Stimulated activated naive B cell treated with anti-CD40 and anti-IgM and Interleukin-4, amounts not matched to agents 10 μg/mL and 1 μg/mL and 100 μg/mL, for 72 hours (primary cell): Measurements from ENCODE around the gene MYO1E.
"Not testable (repeated sequence)": the region's sequence is repeated elsewhere in the genome, so short reads cannot be mapped to it uniquely, and the experiment has no call there.

Source experiments
- ATAC-seq, 2 donors: fragments of 150-1000 bp; cut with Tn5 transposase; replicated peaks; 2 replicates each; pipeline ENCODE4 v1.10.0; 2021; ENCODE audit warnings: moderate library complexity in 1 of 2
- DNase-seq: peaks from one replicate; pipeline ENCODE4 v3.0.0; 2021
- H3K27ac Mint-ChIP-seq: one replicate; pipeline ENCODE4 v1.8.0; 2022; ENCODE audit warnings: mild to moderate bottlenecking, mixed read lengths
- H3K27me3 Mint-ChIP-seq, 2 donors: one replicate each; pipeline ENCODE4 v1.8.0; 2022; ENCODE audit warnings: mixed read lengths in 2 of 2
- H3K36me3 Mint-ChIP-seq, 2 donors: one replicate each; pipeline ENCODE4 v1.8.0; 2022; ENCODE audit warnings: mixed read lengths in 2 of 2, mild to moderate bottlenecking in 1 of 2
- H3K4me1 Mint-ChIP-seq, 2 donors: one replicate each; pipeline ENCODE4 v1.8.0; 2022; ENCODE audit warnings: mixed read lengths in 2 of 2, mild to moderate bottlenecking in 1 of 2
- H3K4me3 Mint-ChIP-seq, 2 donors: one replicate each; pipeline ENCODE4 v1.8.0; 2022; ENCODE audit warnings: mild to moderate bottlenecking in 2 of 2, mixed read lengths in 2 of 2, moderate library complexity in 1 of 2
- H3K9me3 Mint-ChIP-seq, 2 donors: one replicate each; pipeline ENCODE4 v1.8.0; 2022; ENCODE audit warnings: mixed read lengths in 2 of 2, mild to moderate bottlenecking in 1 of 2

Gene MYO1E

GRCh38 chr15:59171067-59171397 lies 201.6 kb downstream of the MYO1E start:
- H3K36me3 Mint-ChIP-seq: peaks cover 56 to 78% of the 10 kb centered on the region in 2 donors
- peaks cover 2 to 6% of the 10 kb centered on the region in 2 donors for H3K9me3 Mint-ChIP-seq
- DNase-seq: no peak
- H3K27ac Mint-ChIP-seq: no peak overlapping the region
- H3K4me3 Mint-ChIP-seq: no peak overlapping the region
- ATAC-seq: no peak
- peaks cover 21 to 34% of the 10 kb centered on the region in 2 donors for H3K4me1 Mint-ChIP-seq
- H3K27me3 Mint-ChIP-seq: no peaks in the 10 kb centered on the region

DNA sequence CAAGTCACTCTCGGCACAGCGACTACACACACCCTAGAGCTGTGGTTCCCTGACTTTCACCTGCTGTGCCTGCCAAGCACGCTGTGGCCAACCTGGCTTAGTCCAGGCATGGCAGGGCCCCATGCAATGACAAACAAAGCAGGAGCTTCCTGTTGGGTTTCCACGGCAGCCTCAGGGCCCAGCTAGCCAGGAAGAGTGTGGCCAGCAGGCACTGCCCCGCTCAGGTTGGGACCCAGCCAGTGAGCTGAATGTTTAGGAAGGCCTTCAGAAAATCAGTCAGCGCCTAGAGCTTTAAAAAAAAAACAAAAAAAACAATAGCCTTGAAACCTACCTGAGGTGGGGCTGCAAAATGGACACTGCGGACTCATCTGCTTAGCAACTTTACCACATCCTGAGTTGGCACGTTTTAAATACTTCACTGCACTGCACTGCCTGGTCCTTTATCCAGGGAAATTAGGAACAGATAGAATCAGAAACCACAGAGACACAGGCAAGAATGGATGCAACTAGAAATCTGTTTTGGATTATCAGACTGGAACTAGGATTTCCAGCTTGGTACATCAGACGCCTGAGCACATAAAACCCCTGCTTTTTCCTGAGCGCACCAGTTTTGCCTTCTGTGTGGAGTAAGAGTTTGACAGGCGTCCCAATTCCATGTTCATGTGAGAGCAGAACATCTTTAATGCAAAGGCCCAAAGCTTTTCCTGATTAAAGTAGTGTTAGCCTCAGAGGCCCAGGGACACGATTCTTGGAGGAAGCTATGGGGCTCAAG lies 202.2 kb downstream of the MYO1E start:
- DNase-seq: no peak
- peak overlapping the region; percentile 37 for H3K27ac Mint-ChIP-seq
- H3K4me3 Mint-ChIP-seq: no peak overlapping the region
- peaks cover 21 to 32% of the 10 kb centered on the region in 2 donors for H3K4me1 Mint-ChIP-seq
- ATAC-seq: no peak
- peaks cover 2 to 6% of the 10 kb centered on the region in 2 donors for H3K9me3 Mint-ChIP-seq
- peaks cover 58 to 77% of the 10 kb centered on the region in 2 donors for H3K36me3 Mint-ChIP-seq
- H3K27me3 Mint-ChIP-seq: no peaks in the 10 kb centered on the region

GRCh38 chr15:59169251-59169708 lies 203.4 kb downstream of the MYO1E start:
- Mint-ChIP-seq H3K36me3 (peaks cover 53 to 76% of the 10 kb centered on the region in 2 donors), H3K27me3 (no peaks in the 10 kb centered on the region), H3K4me1 (peaks cover 15 to 25% of the 10 kb centered on the region in 2 donors), H3K9me3 (peaks cover 2 to 6% of the 10 kb centered on the region in 2 donors), H3K27ac (peak overlapping the region; percentile 90), H3K4me3 (peak overlapping the region; percentile 7 to 33)
- ATAC-seq (peak; percentile 50 to 64), DNase-seq (no peak)

DNA sequence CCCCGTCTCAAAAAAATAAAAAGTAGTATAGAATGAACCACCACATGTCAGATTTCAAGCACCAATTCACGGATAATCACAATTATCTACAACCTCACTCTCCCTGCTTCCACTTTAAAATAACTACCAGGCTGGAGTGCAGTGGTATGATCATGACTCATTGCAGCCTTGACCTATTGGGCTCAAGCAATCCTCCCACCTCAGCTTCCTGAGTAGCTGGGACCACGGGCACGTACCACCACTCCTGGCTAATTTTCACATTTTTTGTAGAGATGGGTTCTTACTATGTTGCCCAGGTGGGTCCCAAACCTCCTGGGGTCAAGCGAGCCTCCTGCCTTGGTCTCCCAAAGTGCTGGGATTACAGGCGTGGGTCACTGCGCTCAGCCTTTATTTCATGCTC lies 204.1 kb downstream of the MYO1E start:
- ATAC-seq (peak; percentile 44 to 45), DNase-seq (no peak)
- H3K27ac Mint-ChIP-seq: no peak overlapping the region
- peaks cover 15 to 25% of the 10 kb centered on the region in 2 donors for H3K4me1 Mint-ChIP-seq
- peaks cover 49 to 76% of the 10 kb centered on the region in 2 donors for H3K36me3 Mint-ChIP-seq
- no peaks in the 10 kb centered on the region for H3K27me3 Mint-ChIP-seq
- peaks cover 0 to under 1% of the 10 kb centered on the region in 2 donors for H3K9me3 Mint-ChIP-seq
- H3K4me3 Mint-ChIP-seq: peak overlapping the region in 1 of 2 donors; percentile 14

DNA sequence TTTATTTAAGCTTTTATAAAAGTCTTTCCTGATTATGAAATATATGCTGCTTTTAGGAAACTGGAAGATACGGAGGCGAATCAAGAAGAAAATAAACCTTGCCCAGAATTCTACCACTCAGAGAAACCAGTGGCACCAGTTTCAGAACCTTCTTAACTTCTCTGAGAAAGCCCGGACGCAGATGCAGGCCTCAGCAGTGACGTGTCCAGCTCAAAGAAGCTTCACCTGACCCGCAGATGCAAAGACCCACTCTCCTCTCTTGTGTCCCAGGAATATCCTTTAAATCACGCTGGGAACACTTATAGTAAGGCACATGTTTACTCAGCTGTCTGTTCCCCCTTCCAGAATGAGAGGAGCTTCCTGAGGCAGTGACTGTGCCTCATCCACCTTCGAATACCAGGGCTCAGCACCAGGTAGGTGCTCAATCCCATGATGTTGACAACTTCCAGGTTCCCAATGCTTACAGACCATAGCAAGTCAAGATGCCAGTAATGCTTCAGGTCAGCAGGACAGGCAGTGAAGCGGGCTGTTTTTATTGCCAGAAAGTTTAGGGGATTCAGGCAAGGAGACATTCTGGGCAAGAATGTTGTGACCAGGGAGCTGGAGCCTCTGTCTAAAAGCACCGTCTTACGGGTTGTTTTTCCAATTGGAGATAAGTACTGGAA lies 205.9 kb downstream of the MYO1E start:
- ATAC-seq: no peak
- Mint-ChIP-seq H3K27ac (peak overlapping the region; percentile 48), H3K36me3 (peaks cover 51 to 74% of the 10 kb centered on the region in 2 donors), H3K27me3 (no peaks in the 10 kb centered on the region), H3K4me1 (peaks cover 18 to 25% of the 10 kb centered on the region in 2 donors), H3K9me3 (no peaks in the 10 kb centered on the region), H3K4me3 (no peak overlapping the region)
- no peak for DNase-seq

- no peak for DNase-seq
- Mint-ChIP-seq H3K9me3 (no peaks in the 10 kb centered on the region), H3K4me1 (peaks cover 18 to 25% of the 10 kb centered on the region in 2 donors), H3K36me3 (peaks cover 51 to 75% of the 10 kb centered on the region in 2 donors), H3K27me3 (no peaks in the 10 kb centered on the region), H3K4me3 (no peak overlapping the region), H3K27ac (peak overlapping the region; percentile 56)
- ATAC-seq: no peak
These were observed 206.5 kb downstream of the MYO1E start for GRCh38 chr15:59166166-59166565.

DNA sequence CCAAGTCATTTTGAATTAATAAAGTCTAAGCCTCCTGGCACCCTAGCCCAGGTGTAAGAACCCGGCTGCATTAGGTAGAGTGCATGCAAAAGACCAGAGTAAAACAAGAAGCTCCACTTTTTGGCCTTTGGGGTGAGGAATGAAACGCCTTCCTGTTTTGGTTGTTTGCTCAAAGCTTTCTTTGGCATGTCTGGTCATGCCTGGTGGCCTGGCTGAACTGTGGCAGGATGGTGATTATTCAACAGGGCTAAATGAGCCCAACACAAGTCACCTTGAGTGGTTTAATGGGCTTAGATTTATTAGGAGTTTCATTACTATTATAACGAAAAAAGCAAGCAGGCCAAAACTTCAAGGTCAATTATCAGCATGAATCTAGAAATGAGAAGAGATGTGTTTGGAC lies 206.9 kb downstream of the MYO1E start:
- peaks cover 18 to 25% of the 10 kb centered on the region in 2 donors for H3K4me1 Mint-ChIP-seq
- no peaks in the 10 kb centered on the region for H3K27me3 Mint-ChIP-seq
- no peak overlapping the region for H3K4me3 Mint-ChIP-seq
- DNase-seq (no peak), ATAC-seq (no peak)
- peaks cover 52 to 80% of the 10 kb centered on the region in 2 donors for H3K36me3 Mint-ChIP-seq
- H3K9me3 Mint-ChIP-seq: no peaks in the 10 kb centered on the region
- peak overlapping the region; percentile 56 for H3K27ac Mint-ChIP-seq

DNA sequence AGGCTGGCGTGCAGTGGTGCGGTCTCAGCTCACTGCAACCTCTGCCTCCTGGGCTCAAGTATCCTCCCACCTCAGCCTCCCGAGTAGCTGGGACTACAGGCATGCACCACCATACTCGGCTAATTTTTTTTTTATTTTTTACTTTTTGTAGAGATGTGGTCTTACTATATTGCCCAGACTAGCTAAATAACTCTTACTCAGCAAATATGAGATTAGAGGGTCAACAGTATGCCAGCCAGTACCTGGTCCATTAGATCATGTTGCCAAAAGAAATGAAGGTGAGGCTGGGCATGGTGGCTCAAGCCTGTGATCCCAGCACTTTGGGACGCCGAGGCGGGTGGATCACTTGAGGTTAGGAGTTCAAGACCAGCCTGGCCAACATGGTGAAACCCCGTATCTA lies 210.6 kb downstream of the MYO1E start:
- not testable (repeated sequence) for H3K4me1 Mint-ChIP-seq, DNase-seq, H3K4me3 Mint-ChIP-seq, ATAC-seq, H3K9me3 Mint-ChIP-seq, H3K27ac Mint-ChIP-seq, H3K27me3 Mint-ChIP-seq
- H3K36me3 Mint-ChIP-seq: peaks cover 53 to 76% of the 10 kb centered on the region in 2 donors

GRCh38 chr15:59160880-59161593 lies 211.6 kb downstream of the MYO1E start:
- Mint-ChIP-seq H3K36me3 (peaks cover 46 to 70% of the 10 kb centered on the region in 2 donors), H3K27me3 (no peaks in the 10 kb centered on the region), H3K4me1 (peaks cover 3 to 4% of the 10 kb centered on the region in 2 donors), H3K4me3 (no peak overlapping the region), H3K27ac (no peak overlapping the region), H3K9me3 (no peaks in the 10 kb centered on the region)
- ATAC-seq (peak; percentile 60 to 62), DNase-seq (no peak)

DNA sequence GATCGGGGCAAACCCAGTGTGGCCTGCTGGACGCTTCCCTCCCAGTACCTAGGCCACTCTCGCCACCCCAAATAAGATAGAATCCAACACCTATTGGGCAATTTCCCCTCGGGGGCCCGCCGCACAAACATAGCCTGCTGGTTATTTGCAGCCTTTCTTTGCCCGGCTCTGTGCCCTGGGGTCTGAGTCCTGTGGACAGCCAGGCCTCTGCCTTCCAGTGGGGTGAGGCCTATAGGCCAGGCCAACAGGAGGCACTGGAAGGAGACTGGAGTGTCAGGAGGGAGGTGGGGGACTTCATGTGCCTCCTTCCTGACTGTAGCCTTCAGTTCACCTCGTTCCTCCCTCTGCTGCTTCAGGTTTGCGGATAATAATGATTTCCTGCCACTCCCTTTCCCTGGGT lies 213.5 kb downstream of the MYO1E start:
- DNase-seq (no peak), ATAC-seq (no peak)
- Mint-ChIP-seq H3K27me3 (no peaks in the 10 kb centered on the region), H3K36me3 (peaks cover 42 to 65% of the 10 kb centered on the region in 2 donors), H3K4me3 (no peak overlapping the region), H3K4me1 (peaks cover 0 to 4% of the 10 kb centered on the region in 2 donors), H3K27ac (no peak overlapping the region), H3K9me3 (no peaks in the 10 kb centered on the region)

- Mint-ChIP-seq H3K27me3 (no peaks in the 10 kb centered on the region), H3K4me3 (no peak overlapping the region), H3K9me3 (no peaks in the 10 kb centered on the region), H3K27ac (peak overlapping the region; percentile 48), H3K36me3 (peaks cover 41 to 63% of the 10 kb centered on the region in 2 donors), H3K4me1 (peaks cover 0 to 4% of the 10 kb centered on the region in 2 donors)
- DNase-seq (no peak), ATAC-seq (no peak)
These were observed 214.0 kb downstream of the MYO1E start for GRCh38 chr15:59158701-59159034.

DNA sequence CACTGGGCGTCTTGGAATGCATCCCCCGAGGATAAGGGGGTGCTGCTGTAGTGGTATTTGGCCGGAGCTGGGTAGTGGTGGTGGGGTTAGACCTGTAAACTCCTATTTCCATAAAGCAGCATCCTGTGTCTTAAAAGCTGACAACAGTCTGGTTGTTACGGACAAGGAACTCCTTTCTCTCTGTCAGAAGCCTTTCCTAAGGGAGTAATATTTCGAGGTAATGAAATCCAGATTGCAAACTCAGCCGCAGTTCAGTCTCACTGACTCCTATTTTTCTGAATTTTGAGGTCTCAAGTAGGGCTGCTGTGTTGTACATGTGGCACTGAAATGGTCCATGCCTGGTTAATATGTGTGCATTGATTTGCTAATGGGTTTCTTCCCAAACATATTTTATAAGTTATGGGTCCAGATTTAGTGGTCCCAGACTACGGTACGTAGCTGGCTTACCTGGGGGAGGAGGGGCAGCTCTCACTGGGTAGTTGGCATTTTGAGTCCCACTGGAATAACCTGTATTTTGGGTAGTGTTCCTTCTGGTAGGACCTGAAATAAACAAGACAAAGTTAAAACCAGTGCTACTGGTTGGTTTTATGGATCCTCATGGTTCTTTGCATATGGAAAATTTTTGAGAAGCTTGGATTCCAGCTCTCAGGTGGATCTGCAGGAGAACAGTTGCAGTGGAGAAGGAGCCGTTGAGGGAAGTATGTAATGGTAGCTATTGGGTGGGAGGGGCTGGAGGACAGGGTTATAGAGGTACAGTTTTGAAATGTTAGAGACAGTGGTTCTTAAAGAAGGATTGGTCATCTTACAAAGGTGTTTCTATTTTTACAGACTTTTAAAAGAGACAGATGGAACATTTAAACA lies 214.6 kb downstream of the MYO1E start:
- no peaks in the 10 kb centered on the region for H3K27me3 Mint-ChIP-seq
- peaks cover 43 to 66% of the 10 kb centered on the region in 2 donors for H3K36me3 Mint-ChIP-seq
- DNase-seq (no peak), ATAC-seq (no peak)
- no peaks in the 10 kb centered on the region for H3K9me3 Mint-ChIP-seq
- H3K4me3 Mint-ChIP-seq: no peak overlapping the region
- peak overlapping the region; percentile 48 for H3K27ac Mint-ChIP-seq
- H3K4me1 Mint-ChIP-seq: peaks cover 0 to 4% of the 10 kb centered on the region in 2 donors

- no peaks in the 10 kb centered on the region for H3K4me1 Mint-ChIP-seq
- no peak overlapping the region for H3K27ac Mint-ChIP-seq
- ATAC-seq: no peak
- H3K4me3 Mint-ChIP-seq: no peak overlapping the region
- peaks cover 43 to 68% of the 10 kb centered on the region in 2 donors for H3K36me3 Mint-ChIP-seq
- H3K9me3 Mint-ChIP-seq: no peaks in the 10 kb centered on the region
- no peaks in the 10 kb centered on the region for H3K27me3 Mint-ChIP-seq
- DNase-seq: no peak
These were observed 215.3 kb downstream of the MYO1E start for GRCh38 chr15:59157396-59157795.

- Mint-ChIP-seq H3K4me3 (no peak overlapping the region), H3K9me3 (no peaks in the 10 kb centered on the region), H3K4me1 (no peaks in the 10 kb centered on the region), H3K36me3 (peaks cover 43 to 73% of the 10 kb centered on the region in 2 donors), H3K27me3 (no peaks in the 10 kb centered on the region), H3K27ac (no peak overlapping the region)
- DNase-seq (no peak), ATAC-seq (no peak)
These were observed 217.2 kb downstream of the MYO1E start for GRCh38 chr15:59155431-59155830.
